Neural cell (in vitro differentiated cells): ENCODE results near the gene ARL4C. TPM values are rescaled to one million over a fixed set of nuclear protein-coding genes. Genes with fewer than 3 reads are reported as not detected.

Experiments used
- H2AFZ ChIP-seq: fragments of 200-600, 300-800 bp; sonication (generic), shearing (Covaris generic); 2 replicates; pipeline ENCODE4 v1.6.0; 2014; ENCODE audit warnings: low read depth, mild to moderate bottlenecking, antibody characterized with exemption, low read length, moderate library complexity
- H3F3A ChIP-seq: fragments of 200-600 bp; shearing (Covaris generic); 2 replicates; pipeline ENCODE4 v1.6.1; 2016; ENCODE audit warnings: mild to moderate bottlenecking, moderate library complexity, mixed read lengths, antibody characterized with exemption, low read length; ENCODE audit not compliant: insufficient read depth, poor library complexity, severe bottlenecking
- H3K27ac ChIP-seq: fragments of 200-600, 300-800 bp; sonication (generic), shearing (Covaris generic); 2 replicates; pipeline ENCODE4 v1.5.1; 2014; ENCODE audit warnings: mild to moderate bottlenecking, low read length, moderate library complexity
- H3K27me3 ChIP-seq: fragments of 300-800, 200-600 bp; sonication (generic), shearing (Covaris generic); 2 replicates; pipeline ENCODE4 v1.6.0; 2014; ENCODE audit warnings: mild to moderate bottlenecking, low read depth, low read length, moderate library complexity; ENCODE audit not compliant: insufficient read depth
- H3K36me3 ChIP-seq: fragments of 300-800, 200-600 bp; sonication (generic), shearing (Covaris generic); 2 replicates; pipeline ENCODE4 v1.5.1; 2014; ENCODE audit warnings: mild to moderate bottlenecking, antibody characterized with exemption, low read length, moderate library complexity; ENCODE audit not compliant: insufficient read depth
- H3K4me2 ChIP-seq: fragments of 300-800, 200-600 bp; sonication (generic), shearing (Covaris generic); 2 replicates; pipeline ENCODE4 v1.6.0; 2014; ENCODE audit warnings: mild to moderate bottlenecking, low read length
- H3K4me3 ChIP-seq: fragments of 300-800, 200-600 bp; sonication (generic), shearing (Covaris generic); 2 replicates; pipeline ENCODE4 v1.5.1; 2014; ENCODE audit warnings: mild to moderate bottlenecking, low read length, moderate library complexity
- H3K79me2 ChIP-seq: fragments of 200-600 bp; shearing (Covaris generic); replicated peaks from 2 replicates; pipeline ENCODE4 v1.6.0; 2014; ENCODE audit warnings: mild to moderate bottlenecking, low read length, moderate library complexity; ENCODE audit not compliant: insufficient read depth
- H3K9ac ChIP-seq: fragments of 300-800, 200-600 bp; sonication (generic), shearing (Covaris generic); 2 replicates; pipeline ENCODE4 v1.6.1; 2016; ENCODE audit warnings: mild to moderate bottlenecking, low read length, mixed read lengths
- H3K9me2 ChIP-seq: fragments of 200-600 bp; shearing (Covaris generic); 2 replicates; pipeline ENCODE4 v1.6.1; 2016; ENCODE audit warnings: mild to moderate bottlenecking, low read length, mixed read lengths; ENCODE audit not compliant: insufficient read depth
- H3K9me3 ChIP-seq: fragments of 200-600, 300-800 bp; sonication (generic), shearing (Covaris generic); 2 replicates; pipeline ENCODE4 v1.6.1; 2016; ENCODE audit warnings: mild to moderate bottlenecking, mixed run types, low read length, moderate library complexity, mixed read lengths
- H4K20me1 ChIP-seq: fragments of 200-600 bp; shearing (Covaris generic); 2 replicates; pipeline ENCODE4 v1.6.1; 2016; ENCODE audit warnings: mild to moderate bottlenecking, mixed run types; ENCODE audit not compliant: insufficient read depth
- CTCF ChIP-seq: fragments of 450-650 bp; IDR thresholded peaks from 2 replicates; pipeline ENCODE4 v1.5.1; 2014; ENCODE audit warnings: antibody characterized with exemption, mild to moderate bottlenecking, moderate library complexity; ENCODE audit not compliant: poor library complexity, severe bottlenecking
- EP300 ChIP-seq: fragments of 450-650 bp; conservative IDR thresholded peaks from 2 replicates; pipeline ENCODE4 v1.6.1; 2014; ENCODE audit warnings: antibody characterized with exemption, mild to moderate bottlenecking, moderate library complexity; ENCODE audit not compliant: poor library complexity, severe bottlenecking
- EZH2 ChIP-seq: fragments of 200-600, 300-800 bp; shearing (Covaris generic), sonication (generic); IDR thresholded peaks from 2 replicates; pipeline ENCODE4 v1.6.1; 2014; ENCODE audit warnings: antibody characterized with exemption, low read length, borderline replicate concordance, mild to moderate bottlenecking; ENCODE audit not compliant: insufficient read depth, poor library complexity, severe bottlenecking
- MXI1 ChIP-seq: fragments of 450-650 bp; conservative IDR thresholded peaks from 2 replicates; pipeline ENCODE4 v1.6.1; 2014; ENCODE audit warnings: antibody characterized with exemption, mild to moderate bottlenecking; ENCODE audit not compliant: poor library complexity, severe bottlenecking
- POLR2AphosphoS5 ChIP-seq: IDR thresholded peaks from 2 replicates; pipeline ENCODE4 v1.6.1; 2012
- RAD21 ChIP-seq: fragments of 450-650 bp; conservative IDR thresholded peaks from 2 replicates; pipeline ENCODE4 v1.6.1; 2014; ENCODE audit warnings: antibody characterized with exemption, mild to moderate bottlenecking, moderate library complexity
- REST ChIP-seq: IDR thresholded peaks from 2 replicates; pipeline ENCODE4 v1.6.1; 2012; ENCODE audit warnings: borderline replicate concordance
- SMC3 ChIP-seq: fragments of 450-650 bp; conservative IDR thresholded peaks from 2 replicates; pipeline ENCODE4 v1.6.1; 2014; ENCODE audit warnings: antibody characterized with exemption, mild to moderate bottlenecking, moderate library complexity; ENCODE audit not compliant: poor library complexity
- TAF1 ChIP-seq: IDR thresholded peaks from 2 replicates; pipeline ENCODE4 v1.6.1; 2012; ENCODE audit warnings: low read depth
- polyA plus RNA-seq: library from polyadenylated mRNA; depleted of rRNA; stranded (reverse); fragments of >200 nt; gene quantifications from 2 replicates; pipeline ENCODE4 v1.2.3, GENCODE V29; 2014

Gene ARL4C
- polyA plus RNA-seq, 1 donor from 2014 or later: 20.3 TPM

GRCh38 chr2:234480337-234480736, 16.5 kb downstream of the ARL4C start:
- Histone ChIP-seq H3F3A (no peaks in the 10 kb centered on the region), H3K79me2 (no peaks in the 10 kb centered on the region), H3K9ac (no peak overlapping the region), H3K4me2 (no peak overlapping the region), H4K20me1 (no peaks in the 10 kb centered on the region), H2AFZ (no peak overlapping the region), H3K9me2 (no peaks in the 10 kb centered on the region), H3K9me3 (no peaks in the 10 kb centered on the region), H3K27ac (no peak overlapping the region), H3K27me3 (no peaks in the 10 kb centered on the region), H3K36me3 (no peaks in the 10 kb centered on the region), H3K4me3 (no peak overlapping the region)
- TF ChIP-seq MXI1: no peak
- TF ChIP-seq SMC3: no peak
- TF ChIP-seq TAF1: no peak
- no peak for TF ChIP-seq EP300
- no peak for TF ChIP-seq EZH2
- TF ChIP-seq POLR2AphosphoS5: no peak
- TF ChIP-seq RAD21: no peak

GRCh38 chr2:234479465-234479864, 17.4 kb downstream of the ARL4C start:
- H3F3A ChIP-seq: no peaks in the 10 kb centered on the region
- no peak overlapping the region for H3K4me2 ChIP-seq
- no peak for TF ChIP-seq MXI1
- H3K27me3 ChIP-seq: no peaks in the 10 kb centered on the region
- H2AFZ ChIP-seq: no peak overlapping the region
- H3K9me3 ChIP-seq: no peaks in the 10 kb centered on the region
- H3K4me3 ChIP-seq: no peak overlapping the region
- H3K9me2 ChIP-seq: no peaks in the 10 kb centered on the region
- no peaks in the 10 kb centered on the region for H3K79me2 ChIP-seq
- no peaks in the 10 kb centered on the region for H3K36me3 ChIP-seq
- H3K27ac ChIP-seq: no peak overlapping the region
- no peak overlapping the region for H3K9ac ChIP-seq
- no peaks in the 10 kb centered on the region for H4K20me1 ChIP-seq

DNA sequence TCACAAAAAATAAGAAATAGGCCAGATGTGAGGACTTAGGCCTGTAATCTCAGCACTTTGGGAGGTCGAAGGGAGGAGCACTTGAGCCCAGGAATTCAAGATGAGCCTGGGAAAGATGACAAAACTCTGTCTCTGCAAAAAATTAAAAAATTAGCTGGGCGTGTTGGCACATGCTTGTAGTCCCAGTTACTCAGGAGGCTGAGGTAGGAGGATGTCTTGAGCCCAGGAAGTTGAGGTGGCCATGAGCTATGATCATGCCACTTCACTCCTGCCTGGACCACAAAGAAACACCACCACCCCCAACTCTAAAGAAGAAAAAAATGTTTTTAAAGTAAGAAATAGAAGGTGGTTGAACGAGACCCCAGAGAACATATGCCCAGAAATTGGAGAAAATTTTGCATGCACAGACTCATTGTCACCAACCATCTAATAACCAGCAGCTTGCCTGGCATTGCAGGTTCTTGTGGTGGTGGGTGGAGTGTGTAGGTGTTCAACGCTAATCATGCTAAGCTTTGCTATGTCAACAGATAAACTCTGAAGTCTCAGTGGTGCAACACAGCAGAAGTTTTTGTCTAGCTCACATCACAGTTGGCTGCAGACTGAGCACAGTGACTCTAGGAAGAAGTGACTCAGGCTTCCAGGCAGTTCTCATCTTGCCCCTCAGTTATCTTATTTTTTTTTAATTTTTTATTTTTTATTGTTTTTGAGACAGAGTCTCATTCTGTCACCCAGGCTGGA, 18.6 kb downstream of the ARL4C start:
- H3F3A ChIP-seq: no peaks in the 10 kb centered on the region
- no peak overlapping the region for H3K27ac ChIP-seq
- H2AFZ ChIP-seq: no peak overlapping the region
- H3K79me2 ChIP-seq: no peaks in the 10 kb centered on the region
- no peaks in the 10 kb centered on the region for H3K36me3 ChIP-seq
- H3K4me2 ChIP-seq: no peak overlapping the region
- H3K27me3 ChIP-seq: no peaks in the 10 kb centered on the region
- no peak overlapping the region for H3K9ac ChIP-seq
- TF ChIP-seq REST (no peak), EP300 (no peak), POLR2AphosphoS5 (no peak), EZH2 (no peak), MXI1 (no peak), RAD21 (no peak), CTCF (no peak), SMC3 (no peak), TAF1 (no peak)
- H3K9me3 ChIP-seq: no peaks in the 10 kb centered on the region
- no peaks in the 10 kb centered on the region for H4K20me1 ChIP-seq
- H3K4me3 ChIP-seq: no peak overlapping the region
- H3K9me2 ChIP-seq: no peaks in the 10 kb centered on the region
